Natural killer cell (primary cell): Measurements from ENCODE around the gene BEND4. TPM values are rescaled to one million over a fixed set of nuclear protein-coding genes. Genes with fewer than 3 reads are reported as not detected.
"Not testable (repeated sequence)": the region's sequence is repeated elsewhere in the genome, so short reads cannot be mapped to it uniquely, and the experiment has no call there.

ENCODE experiments used
- ATAC-seq, 3 donors: fragments of 150-1000 bp in 2 of 3; fragments of 200-7000 bp in 1 of 3; cut with Tn5 transposase; 1 replicate in 1 of 3; 2 replicates in 2 of 3; pipeline ENCODE4 v1.10.0; 2021; ENCODE audit warnings: mild to moderate bottlenecking in 2 of 3, moderate library complexity in 2 of 3
- DNase-seq, 2 donors: peaks; one replicate each; pipeline versions ENCODE4 v3.0.0 to v3.0.0-alpha.2; 2013 to 2021; ENCODE audit warnings: mixed read lengths in 1 of 2
- H3K27ac ChIP-seq: one replicate; pipeline ENCODE4 v1.5.1; 2013; ENCODE audit warnings: mild to moderate bottlenecking, low read length
- H3K27me3 ChIP-seq: one replicate; pipeline ENCODE4 v1.6.1; 2013; ENCODE audit warnings: low read length; ENCODE audit not compliant: control insufficient read depth, insufficient read depth
- H3K36me3 ChIP-seq: one replicate; pipeline ENCODE4 v1.6.1; 2013; ENCODE audit warnings: low read length; ENCODE audit not compliant: control insufficient read depth, insufficient read depth
- H3K4me1 ChIP-seq: one replicate; pipeline ENCODE4 v1.6.1; 2013; ENCODE audit warnings: low read length; ENCODE audit not compliant: control insufficient read depth, insufficient read depth
- H3K4me3 ChIP-seq: one replicate; pipeline ENCODE4 v1.5.1; 2013; ENCODE audit warnings: low read length
- H3K9me3 ChIP-seq: one replicate; pipeline ENCODE4 v1.6.1; 2013; ENCODE audit warnings: low read length; ENCODE audit not compliant: control insufficient read depth, insufficient read depth
- H3K27ac Mint-ChIP-seq, 2 donors: one replicate each; pipeline ENCODE4 v1.8.0; 2022; ENCODE audit warnings: mild to moderate bottlenecking in 2 of 2, mixed read lengths in 2 of 2, moderate library complexity in 1 of 2
- H3K27me3 Mint-ChIP-seq, 2 donors: one replicate each; pipeline ENCODE4 v1.8.0; 2022; ENCODE audit warnings: low read depth in 2 of 2, mixed read lengths in 2 of 2
- H3K36me3 Mint-ChIP-seq: one replicate; pipeline ENCODE4 v1.8.0; 2022; ENCODE audit warnings: mixed read lengths
- H3K4me1 Mint-ChIP-seq, 2 donors: one replicate each; pipeline ENCODE4 v1.8.0; 2022; ENCODE audit warnings: mixed read lengths in 2 of 2
- H3K4me3 Mint-ChIP-seq: one replicate; pipeline ENCODE4 v1.8.0; 2022; ENCODE audit warnings: mild to moderate bottlenecking, moderate library complexity, mixed read lengths
- H3K9me3 Mint-ChIP-seq, 2 donors: one replicate each; pipeline ENCODE4 v1.8.0; 2022; ENCODE audit warnings: mixed read lengths in 2 of 2
- CTCF ChIP-seq: fragments of 200-600 bp; IDR thresholded peaks from one replicate; pipeline ENCODE4 v1.8.0; 2022; ENCODE audit warnings: antibody characterized with exemption
- WGBS: methylation state at CpG from one replicate; pipeline ENCODE4 v1.1.7; 2013; ENCODE audit warnings: missing lambda C conversion rate; ENCODE audit not compliant: insufficient coverage; 5-methylcytosine and 5-hydroxymethylcytosine counted together
- intact Hi-C: fragments of 100-400 bp; cut with micrococcal nuclease; formaldehyde crosslinking; loops from one replicate; pipeline ENCODE4 v1.14.2; 2022
- total RNA-seq, 4 donors: library from RNA; stranded (reverse); fragments of 120-200 nt in 1 of 4; gene quantifications; one replicate each; pipeline versions ENCODE4 v1.2.3 to v1.2.4, GENCODE V29; 2013 to 2022

The BEND4 gene
- total RNA-seq, 3 donors from 2014 or later (not counting 1 experiment from before 2014, with no cell fraction given): 0.23 to 0.45 (median 0.43) TPM

DNA sequence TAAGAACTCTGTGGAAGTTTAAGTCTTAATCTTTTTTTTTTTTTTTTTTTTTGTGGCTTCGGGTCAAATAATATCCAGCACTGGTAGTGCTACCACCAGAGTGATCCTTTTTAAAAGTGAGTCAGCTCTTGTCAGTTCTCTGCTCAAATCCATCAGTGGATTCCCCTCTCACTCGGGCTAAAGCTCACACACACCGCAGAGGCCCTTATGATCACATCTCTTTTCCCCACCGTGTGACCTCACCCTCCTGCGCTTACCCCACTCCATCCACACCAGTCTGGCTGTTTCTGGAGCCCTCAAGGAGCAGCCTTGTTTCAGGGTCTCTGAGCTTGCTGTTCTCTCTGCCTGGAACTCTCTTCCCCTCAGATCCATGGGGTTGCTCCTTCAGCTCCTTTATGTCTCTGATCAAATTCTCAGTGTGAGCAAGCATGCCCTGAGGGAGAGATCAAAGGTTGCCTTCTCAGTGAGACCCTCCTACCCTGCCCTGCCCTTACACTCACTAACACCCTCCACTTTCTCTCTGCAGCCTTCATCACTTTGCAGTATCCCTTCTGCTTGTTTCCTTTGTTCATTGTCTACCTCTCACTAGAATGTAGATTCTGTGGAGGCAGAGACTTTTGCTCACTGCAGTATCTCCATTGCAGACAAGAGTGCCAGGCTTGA, 19.8 kb upstream of the BEND4 start:
- 78% methylated on average over 5 of the region's 5 CpGs for WGBS
- H3K4me3 Mint-ChIP-seq: no peak overlapping the region
- H3K9me3 Mint-ChIP-seq: no peaks in the 10 kb centered on the region
- intact Hi-C loops: no loop called here
- Histone ChIP-seq H3K27ac (no peak overlapping the region), H3K9me3 (no peaks in the 10 kb centered on the region), H3K36me3 (no peaks in the 10 kb centered on the region), H3K27me3 (no peaks in the 10 kb centered on the region), H3K4me1 (no peaks in the 10 kb centered on the region), H3K4me3 (no peak overlapping the region)
- no peak for TF ChIP-seq CTCF
- ATAC-seq (peak in 1 of 3 donors; percentile 24), DNase-seq (no peak)
- H3K4me1 Mint-ChIP-seq: no peaks in the 10 kb centered on the region
- H3K27ac Mint-ChIP-seq: no peak overlapping the region
- peaks cover 3 to 7% of the 10 kb centered on the region in 2 donors for H3K27me3 Mint-ChIP-seq
- H3K36me3 Mint-ChIP-seq: no peaks in the 10 kb centered on the region

DNA sequence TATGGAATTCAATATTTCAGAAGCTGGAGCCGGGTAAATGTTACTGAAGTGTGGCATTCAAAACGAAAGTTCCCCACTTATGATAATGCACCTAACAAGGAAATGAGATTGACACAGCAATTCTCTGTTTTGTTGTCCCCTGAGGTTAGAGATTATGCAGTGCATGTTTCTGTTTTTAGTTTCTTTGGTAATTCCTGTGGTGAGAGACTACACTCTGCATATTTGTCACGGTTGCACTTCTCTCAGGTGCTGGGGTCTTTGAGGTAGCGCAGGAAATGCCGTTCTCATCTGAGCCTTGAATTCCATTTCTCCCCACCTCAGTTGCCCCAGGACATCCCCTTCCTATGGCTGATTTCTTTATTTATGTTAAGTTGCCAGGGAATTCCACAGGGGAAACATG, 15.3 kb upstream of the BEND4 start:
- Mint-ChIP-seq H3K27ac (no peak overlapping the region), H3K27me3 (peaks cover 0 to 6% of the 10 kb centered on the region in 2 donors), H3K4me1 (no peaks in the 10 kb centered on the region), H3K36me3 (no peaks in the 10 kb centered on the region), H3K9me3 (peaks cover 0 to 2% of the 10 kb centered on the region in 2 donors), H3K4me3 (no peak overlapping the region)
- H3K36me3 ChIP-seq: no peaks in the 10 kb centered on the region
- TF ChIP-seq CTCF: no peak
- H3K9me3 ChIP-seq: no peaks in the 10 kb centered on the region
- ATAC-seq: no peak
- no peak overlapping the region for H3K4me3 ChIP-seq
- WGBS: 13% methylated on average over 4 of the region's 5 CpGs
- no peak overlapping the region for H3K27ac ChIP-seq
- DNase-seq: no peak
- no peaks in the 10 kb centered on the region for H3K4me1 ChIP-seq
- no peaks in the 10 kb centered on the region for H3K27me3 ChIP-seq
- intact Hi-C loops: no loop called here

- H3K9me3 ChIP-seq, H3K4me1 Mint-ChIP-seq, H3K36me3 ChIP-seq, H3K4me3 ChIP-seq, H3K27ac Mint-ChIP-seq, H3K27me3 ChIP-seq, H3K4me3 Mint-ChIP-seq, H3K27me3 Mint-ChIP-seq, DNase-seq, H3K36me3 Mint-ChIP-seq, intact Hi-C loops, H3K27ac ChIP-seq, H3K9me3 Mint-ChIP-seq, ATAC-seq, H3K4me1 ChIP-seq: not testable (repeated sequence)
- WGBS: 86% methylated on average over 6 of the region's 6 CpGs
Measured at GRCh38 chr4:42166186-42166585, 13.7 kb upstream of the BEND4 start.

DNA sequence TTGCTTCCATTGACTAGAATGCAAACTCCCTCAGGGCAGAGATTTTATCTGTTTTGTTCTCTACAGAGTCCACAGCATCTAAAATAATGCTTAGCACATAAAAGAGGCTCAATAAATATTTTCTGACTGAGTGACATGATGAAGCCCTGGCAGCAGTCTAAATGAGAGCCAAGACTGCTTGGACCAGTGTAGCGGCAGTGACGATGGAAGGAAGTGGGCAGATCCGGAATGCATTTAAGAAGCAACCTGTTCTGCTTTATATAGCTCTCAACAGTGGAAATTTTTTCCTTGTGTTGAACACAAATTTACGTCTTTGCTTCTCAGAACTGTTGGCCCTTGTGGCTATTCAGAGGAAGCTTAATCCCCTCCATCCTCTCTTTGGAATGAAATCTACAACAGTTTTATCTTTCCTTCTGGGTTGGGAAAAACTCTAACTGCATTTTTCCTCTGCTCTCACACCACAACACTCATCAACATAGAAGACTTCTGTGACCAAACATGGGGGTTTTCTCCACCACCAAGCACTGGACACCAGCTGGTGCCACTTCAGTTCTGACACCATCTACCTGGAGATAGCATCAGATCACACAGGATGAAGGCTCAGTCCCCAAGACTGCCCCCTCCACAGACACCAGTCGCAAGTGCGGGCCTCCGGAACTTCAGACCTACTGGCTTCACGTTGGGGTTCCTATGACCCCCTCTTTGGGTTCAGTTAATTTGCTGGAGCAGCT, 7.0 kb upstream of the BEND4 start:
- no peaks in the 10 kb centered on the region for H3K27me3 ChIP-seq
- no peak overlapping the region for H3K4me3 ChIP-seq
- DNase-seq (no peak), ATAC-seq (peak in 1 of 3 donors; percentile 35)
- H3K4me1 ChIP-seq: no peaks in the 10 kb centered on the region
- H3K9me3 ChIP-seq: no peaks in the 10 kb centered on the region
- no peaks in the 10 kb centered on the region for H3K36me3 ChIP-seq
- Mint-ChIP-seq H3K27ac (no peak overlapping the region), H3K4me1 (no peaks in the 10 kb centered on the region), H3K27me3 (no peaks in the 10 kb centered on the region), H3K9me3 (peaks cover 0 to 2% of the 10 kb centered on the region in 2 donors), H3K36me3 (no peaks in the 10 kb centered on the region), H3K4me3 (no peak overlapping the region)
- 68% methylated on average over 8 of the region's 8 CpGs for WGBS
- H3K27ac ChIP-seq: no peak overlapping the region
- no peak for TF ChIP-seq CTCF
- intact Hi-C loops: no loop called here
